ENCODE results near the gene SLC7A6. TPM values are rescaled to one million over a fixed set of nuclear protein-coding genes. Genes with fewer than 3 reads are reported as not detected.
A peak's percentile ranks its signal among the peaks of the same experiment; 100 is the strongest.
"Not testable (repeated sequence)": the region's sequence is repeated elsewhere in the genome, so short reads cannot be mapped to it uniquely, and the experiment has no call there.

SLC7A6 gene
- total and polyA plus RNA-seq, 2 of the 13 experiments (the other 11 are each of a cell fraction or from before 2014, with no cell fraction given), result 35.8 to 70.8 TPM

- TF ChIP-seq PAWR (CRISPR knock-in tag; IDR thresholded peaks at IDR 0.05; ENCODE audit: borderline replicate concordance), result no peak
Measured at GRCh38 chr16:68288252-68288650, 23.9 kb downstream of the SLC7A6 start (continued).

DNA sequence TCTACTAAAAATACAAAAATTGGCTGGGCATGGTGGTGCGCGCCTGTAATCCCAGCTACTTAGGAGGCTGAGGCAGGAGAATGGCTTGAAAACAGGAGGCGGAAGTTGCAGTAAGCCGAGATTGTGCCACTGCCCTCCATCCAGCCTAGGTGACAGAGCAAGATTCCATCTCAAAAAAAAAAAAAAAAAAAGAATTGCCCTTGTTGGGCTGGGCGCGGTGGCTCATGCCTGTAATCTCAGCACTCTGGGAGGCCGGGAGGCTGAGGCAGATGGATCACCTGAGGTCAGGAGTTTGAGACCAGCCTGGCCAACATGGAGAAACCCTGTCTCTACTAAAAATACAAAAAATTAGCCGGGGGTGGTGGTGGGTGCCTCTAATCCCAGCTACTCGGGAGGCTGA, 24.5 kb downstream of the SLC7A6 start:
- in situ Hi-C loops (cut with HindIII; ENCODE audit: extremely low pct_ligation_motif_present, low pct_unique_long_range_greater_than_20kb); H3K27ac ChIP-seq (ENCODE audit: extremely low read length, insufficient read depth, low read length); H4K20me1 ChIP-seq (ENCODE audit: insufficient read depth, low read length); H3K9me3 ChIP-seq (ENCODE audit: low read length); H3K4me2 ChIP-seq (ENCODE audit: low read depth, low read length); ATAC-seq; H2AFZ ChIP-seq (ENCODE audit: low read length); H3K27me3 ChIP-seq (ENCODE audit: control insufficient read depth in 1 of 2, insufficient read depth in 2 of 2, low read length in 2 of 2); H3K9ac ChIP-seq (ENCODE audit: insufficient read depth, low read depth, low read length); BruUV-seq (replicated peaks); H3K4me3 ChIP-seq (replicated peaks in 1 of 3; ENCODE audit: insufficient read depth in 1 of 3, low read depth in 2 of 3, low read length in 3 of 3); DNase-seq (ENCODE audit: low spot score); CTCF ChIA-PET (ENCODE audit: low intra/inter-chr PET ratio, low total read pairs); intact Hi-C loops (cut with micrococcal nuclease; ENCODE audit: unreplicated experiment); FAIRE-seq: not testable (repeated sequence)
- H3K4me1 ChIP-seq (ENCODE audit: insufficient read depth, low read length), result peaks cover 29% of the 10 kb centered on the region
- WGBS (ENCODE audit: low lambda C conversion rate), result 87% methylated on average over 9 of the region's 9 CpGs
- POLR2A ChIA-PET, result interaction anchor here (2.4 kb wide), 1 partner anchor 25 kb away, joined by 6 read pairs; the partner anchor contains the start of gene SLC7A6
- peaks cover 46 to 79% of the 10 kb centered on the region in 2 experiments for H3K36me3 ChIP-seq (replicated peaks in 1 of 2; ENCODE audit: control insufficient read depth in 1 of 2, insufficient read depth in 2 of 2, low read length in 2 of 2)
- H3K79me2 ChIP-seq (ENCODE audit: insufficient read depth, low read length), result peaks cover 29% of the 10 kb centered on the region

- Histone ChIP-seq H3K9ac (ENCODE audit: insufficient read depth, low read depth, low read length) (no peak overlapping the region), H3K36me3 (replicated peaks in 1 of 2; ENCODE audit: control insufficient read depth in 1 of 2, insufficient read depth in 2 of 2, low read length in 2 of 2) (peaks cover 49 to 82% of the 10 kb centered on the region in 2 experiments), H3K4me2 (ENCODE audit: low read depth, low read length) (no peak overlapping the region), H3K27ac (ENCODE audit: extremely low read length, insufficient read depth, low read length) (no peak overlapping the region), H3K9me3 (ENCODE audit: low read length) (no peaks in the 10 kb centered on the region), H3K4me1 (ENCODE audit: insufficient read depth, low read length) (peaks cover 25% of the 10 kb centered on the region), H3K79me2 (ENCODE audit: insufficient read depth, low read length) (peaks cover 27% of the 10 kb centered on the region), H2AFZ (ENCODE audit: low read length) (no peak overlapping the region), H4K20me1 (ENCODE audit: insufficient read depth, low read length) (no peaks in the 10 kb centered on the region), H3K4me3 (replicated peaks in 1 of 3; ENCODE audit: insufficient read depth in 1 of 3, low read depth in 2 of 3, low read length in 3 of 3) (no peak overlapping the region), H3K27me3 (ENCODE audit: control insufficient read depth in 1 of 2, insufficient read depth in 2 of 2, low read length in 2 of 2) (no peaks in the 10 kb centered on the region)
- ATAC-seq (no peak), DNase-seq (ENCODE audit: low spot score) (no peak), FAIRE-seq (no peak)
- ChIA-PET POLR2A (interaction anchor here (0.8 to 2.4 kb wide), 2 partner anchors 22 to 25 kb away, joined by 3 to 6 read pairs; partner anchors contain the start of genes PRMT7, SLC7A6 and SLC7A6OS), CTCF (ENCODE audit: low intra/inter-chr PET ratio, low total read pairs) (no interaction called here)
- TSS peak; percentile 20 for BruUV-seq (replicated peaks)
- TF ChIP-seq ZNF367 (CRISPR knock-in tag; IDR thresholded peaks at IDR 0.05; ENCODE audit: borderline replicate concordance) (no peak), ZNF660 (CRISPR knock-in tag; IDR thresholded peaks at IDR 0.05; ENCODE audit: borderline replicate concordance, low read depth) (no peak), ZNF713 (CRISPR knock-in tag; IDR thresholded peaks at IDR 0.05) (no peak), ZNF780A (CRISPR knock-in tag; IDR thresholded peaks at IDR 0.05) (no peak), MLXIP (CRISPR knock-in tag; IDR thresholded peaks at IDR 0.05; ENCODE audit: borderline replicate concordance) (no peak), RFX1 (IDR thresholded peaks at IDR 0.05) (no peak), ZNF282 (IDR thresholded peaks at IDR 0.05; ENCODE audit: partially characterized antibody) (no peak), TAF15 (IDR thresholded peaks at IDR 0.05; ENCODE audit: low read depth, low read length, poor library complexity, severe bottlenecking) (no peak), TCF7L2 (IDR thresholded peaks at IDR 0.05; ENCODE audit: low read depth, low read length) (no peak), IKZF5 (CRISPR knock-in tag; IDR thresholded peaks at IDR 0.05) (no peak)
- TF ChIP-seq, protein P1, sequence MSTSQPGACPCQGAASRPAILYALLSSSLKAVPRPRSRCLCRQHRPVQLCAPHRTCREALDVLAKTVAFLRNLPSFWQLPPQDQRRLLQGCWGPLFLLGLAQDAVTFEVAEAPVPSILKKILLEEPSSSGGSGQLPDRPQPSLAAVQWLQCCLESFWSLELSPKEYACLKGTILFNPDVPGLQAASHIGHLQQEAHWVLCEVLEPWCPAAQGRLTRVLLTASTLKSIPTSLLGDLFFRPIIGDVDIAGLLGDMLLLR (CRISPR knock-in tag; IDR thresholded peaks at IDR 0.05), result no peak
- WGBS (ENCODE audit: low lambda C conversion rate), result 96% methylated on average over 2 of the region's 2 CpGs
- intact Hi-C loops (cut with micrococcal nuclease; ENCODE audit: unreplicated experiment), result no loop called here
- in situ Hi-C loops (cut with HindIII; ENCODE audit: extremely low pct_ligation_motif_present, low pct_unique_long_range_greater_than_20kb), result no loop called here
Measured at GRCh38 chr16:68289202-68289601, 24.9 kb downstream of the SLC7A6 start.
